GM12878 (cell line): ENCODE results near the gene NUP62. TPM values are rescaled to one million over a fixed set of nuclear protein-coding genes. Genes with fewer than 3 reads are reported as not detected.

Source experiments
- ATF7 ChIP-seq: fragments of 450-650 bp; IDR thresholded peaks from 2 replicates; pipeline ENCODE4 v1.6.1; 2016; ENCODE audit warnings: low read depth, mild to moderate bottlenecking
- CREB1 ChIP-seq: IDR thresholded peaks from 2 replicates; pipeline ENCODE4 v1.6.1; 2012; ENCODE audit warnings: low read depth, mild to moderate bottlenecking, inconsistent platforms
- HDAC2 ChIP-seq: fragments of 200-600 bp; sonication (generic); IDR thresholded peaks from 2 replicates; pipeline ENCODE4 v1.6.1; 2017
- IKZF2 ChIP-seq, 2 experiments: fragments of 450-650 bp; IDR thresholded peaks; 2 replicates each; pipeline ENCODE4 v1.6.1; 2017; ENCODE audit warnings: mild to moderate bottlenecking in 2 of 2, moderate library complexity in 2 of 2
- MEF2A ChIP-seq: IDR thresholded peaks from 2 replicates; pipeline ENCODE4 v1.6.1; 2011; ENCODE audit warnings: low read depth, mild to moderate bottlenecking, low read length, moderate library complexity; ENCODE audit not compliant: insufficient read depth
- MTA3 ChIP-seq: IDR thresholded peaks from 2 replicates; pipeline ENCODE4 v1.6.1; 2012; ENCODE audit warnings: low read length, inconsistent platforms, borderline replicate concordance
- POLR2AphosphoS2 ChIP-seq: IDR thresholded peaks from 2 replicates; pipeline ENCODE4 v1.6.1; 2011; ENCODE audit warnings: low read depth, mild to moderate bottlenecking, low read length, improper control_type of control experiment, moderate library complexity
- RCOR1 ChIP-seq: conservative IDR thresholded peaks from 2 replicates; pipeline ENCODE4 v1.6.1; 2012; ENCODE audit warnings: low read depth, low read length, improper control_type of control experiment
- RFX5 ChIP-seq: IDR thresholded peaks from 2 replicates; pipeline ENCODE4 v1.6.1; 2011; ENCODE audit warnings: low read depth, low read length, improper control_type of control experiment
- SMAD1 ChIP-seq: fragments of 450-650 bp; IDR thresholded peaks from 2 replicates; pipeline ENCODE4 v1.6.1; 2018; ENCODE audit warnings: mild to moderate bottlenecking, low read depth; ENCODE audit not compliant: partially characterized antibody
- SPI1 ChIP-seq: IDR thresholded peaks from 2 replicates; pipeline ENCODE4 v1.6.1; 2011; ENCODE audit warnings: low read depth, mild to moderate bottlenecking, low read length, moderate library complexity, borderline replicate concordance; ENCODE audit not compliant: insufficient read depth
- ZNF24 ChIP-seq: fragments of 450-650 bp; IDR thresholded peaks from 2 replicates; pipeline ENCODE4 v1.6.1; 2017; ENCODE audit warnings: antibody characterized with exemption, mild to moderate bottlenecking
- polyA plus RNA-seq, 11 experiments: library from polyadenylated mRNA; depleted of rRNA in 4 of 11; unstranded in 6 of 11; stranded (reverse) in 5 of 11; fragments of >200 nt; fragmentation: Nextera tagmentation in 4 of 11; fragmentation: Illumina TruSeq in 1 of 11; extraction: Ambion mirVana in 4 of 11; extraction: Trizol in 1 of 11; gene quantifications; 1 replicate in 1 of 11; 2 replicates in 10 of 11; pipeline versions ENCODE4 v1.2.1 to v1.2.3, GENCODE V29; 2011 to 2016; ENCODE audit warnings: inconsistent platforms in 2 of 11, missing spikeins in 2 of 11, low read depth in 1 of 11
- total RNA-seq, 4 experiments: library from RNA; depleted of rRNA in 3 of 4; stranded (reverse); fragments of >200 nt in 3 of 4; fragmentation: Illumina TruSeq in 1 of 4; extraction: Trizol in 1 of 4; gene quantifications; 2 replicates each; pipeline versions ENCODE4 v1.2.1 to v1.2.3, GENCODE V29; 2013 to 2021
- TF ChIP-seq, protein P1 (sequence below): fragments of 450-650 bp; IDR thresholded peaks from 2 replicates; pipeline ENCODE4 v1.6.1; 2018; ENCODE audit warnings: mild to moderate bottlenecking, low read depth, moderate library complexity; ENCODE audit not compliant: partially characterized antibody
- TF ChIP-seq, protein P2 (sequence below): fragments of 450-650 bp; formaldehyde crosslinking; IDR thresholded peaks from 2 replicates; pipeline ENCODE4 v1.5.0; 2022; ENCODE audit warnings: mild to moderate bottlenecking, missing genetic modification characterization
- TF ChIP-seq, protein P3 (sequence below): fragments of 450-650 bp; IDR thresholded peaks from 2 replicates; pipeline ENCODE4 v1.6.1; 2016; ENCODE audit warnings: mild to moderate bottlenecking
- TF ChIP-seq, protein P4 (sequence below): fragments of 450-650 bp; formaldehyde crosslinking; IDR thresholded peaks from 2 replicates; pipeline ENCODE4 v1.4.0; 2022; ENCODE audit warnings: mild to moderate bottlenecking, moderate library complexity
- TF ChIP-seq, protein P5 (sequence below): fragments of 450-650 bp; IDR thresholded peaks from 2 replicates; pipeline ENCODE4 v1.6.1; 2017; ENCODE audit warnings: low read depth, mild to moderate bottlenecking, moderate library complexity

Gene NUP62
- total and polyA plus RNA-seq, 10 of the 15 experiments (the other 5 are each of a cell fraction or from before 2014, with no cell fraction given): 19.5 to 110 (median 66.9) TPM

DNA sequence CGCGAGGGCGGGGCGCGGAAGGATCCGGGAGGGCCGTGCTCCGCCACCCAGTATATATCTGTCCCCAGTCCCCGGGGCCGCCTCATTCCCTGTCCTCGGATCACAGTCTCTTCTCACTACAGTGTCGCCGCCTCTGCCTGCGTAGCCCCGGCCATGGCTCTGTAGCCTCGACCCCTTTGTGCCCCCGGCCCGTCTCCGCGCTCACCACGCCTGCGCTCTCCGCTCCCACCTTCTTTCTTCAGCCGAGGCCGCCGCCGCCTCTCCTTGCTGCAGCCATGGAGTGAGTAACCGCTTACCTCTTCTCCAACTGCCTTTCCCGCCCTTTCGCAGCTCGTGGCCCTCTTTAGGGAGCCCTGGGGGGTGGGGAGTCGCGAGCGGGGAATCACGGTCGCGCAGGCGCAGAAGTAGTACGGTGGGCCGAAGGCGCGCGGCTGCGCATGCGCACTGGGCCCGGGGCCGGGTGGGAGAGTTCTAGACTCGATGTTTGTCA, at the start of gene NUP62, which contains the start of gene ATF5 (continued):
- no peak for TF ChIP-seq SPI1
- TF ChIP-seq MTA3: peak; percentile 23; the same call in 1 of the 2 replicates
- TF ChIP-seq IKZF2 (IDR thresholded peaks at IDR 0.05): peak in 1 of 2 experiments; percentile 63; a peak in 2 of 4 replicates
- peak; percentile 91 for TF ChIP-seq SMAD1
- no peak for TF ChIP-seq RFX5
- TF ChIP-seq POLR2AphosphoS2: peak; percentile 80; the same call in 1 of the 2 replicates
- TF ChIP-seq, protein P1, sequence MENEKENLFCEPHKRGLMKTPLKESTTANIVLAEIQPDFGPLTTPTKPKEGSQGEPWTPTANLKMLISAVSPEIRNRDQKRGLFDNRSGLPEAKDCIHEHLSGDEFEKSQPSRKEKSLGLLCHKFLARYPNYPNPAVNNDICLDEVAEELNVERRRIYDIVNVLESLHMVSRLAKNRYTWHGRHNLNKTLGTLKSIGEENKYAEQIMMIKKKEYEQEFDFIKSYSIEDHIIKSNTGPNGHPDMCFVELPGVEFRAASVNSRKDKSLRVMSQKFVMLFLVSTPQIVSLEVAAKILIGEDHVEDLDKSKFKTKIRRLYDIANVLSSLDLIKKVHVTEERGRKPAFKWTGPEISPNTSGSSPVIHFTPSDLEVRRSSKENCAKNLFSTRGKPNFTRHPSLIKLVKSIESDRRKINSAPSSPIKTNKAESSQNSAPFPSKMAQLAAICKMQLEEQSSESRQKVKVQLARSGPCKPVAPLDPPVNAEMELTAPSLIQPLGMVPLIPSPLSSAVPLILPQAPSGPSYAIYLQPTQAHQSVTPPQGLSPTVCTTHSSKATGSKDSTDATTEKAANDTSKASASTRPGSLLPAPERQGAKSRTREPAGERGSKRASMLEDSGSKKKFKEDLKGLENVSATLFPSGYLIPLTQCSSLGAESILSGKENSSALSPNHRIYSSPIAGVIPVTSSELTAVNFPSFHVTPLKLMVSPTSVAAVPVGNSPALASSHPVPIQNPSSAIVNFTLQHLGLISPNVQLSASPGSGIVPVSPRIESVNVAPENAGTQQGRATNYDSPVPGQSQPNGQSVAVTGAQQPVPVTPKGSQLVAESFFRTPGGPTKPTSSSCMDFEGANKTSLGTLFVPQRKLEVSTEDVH: no peak
- TF ChIP-seq ATF7: 0 out of 2 replicates have a peak, but pooled peaks have one; percentile 24
- TF ChIP-seq, protein P2, sequence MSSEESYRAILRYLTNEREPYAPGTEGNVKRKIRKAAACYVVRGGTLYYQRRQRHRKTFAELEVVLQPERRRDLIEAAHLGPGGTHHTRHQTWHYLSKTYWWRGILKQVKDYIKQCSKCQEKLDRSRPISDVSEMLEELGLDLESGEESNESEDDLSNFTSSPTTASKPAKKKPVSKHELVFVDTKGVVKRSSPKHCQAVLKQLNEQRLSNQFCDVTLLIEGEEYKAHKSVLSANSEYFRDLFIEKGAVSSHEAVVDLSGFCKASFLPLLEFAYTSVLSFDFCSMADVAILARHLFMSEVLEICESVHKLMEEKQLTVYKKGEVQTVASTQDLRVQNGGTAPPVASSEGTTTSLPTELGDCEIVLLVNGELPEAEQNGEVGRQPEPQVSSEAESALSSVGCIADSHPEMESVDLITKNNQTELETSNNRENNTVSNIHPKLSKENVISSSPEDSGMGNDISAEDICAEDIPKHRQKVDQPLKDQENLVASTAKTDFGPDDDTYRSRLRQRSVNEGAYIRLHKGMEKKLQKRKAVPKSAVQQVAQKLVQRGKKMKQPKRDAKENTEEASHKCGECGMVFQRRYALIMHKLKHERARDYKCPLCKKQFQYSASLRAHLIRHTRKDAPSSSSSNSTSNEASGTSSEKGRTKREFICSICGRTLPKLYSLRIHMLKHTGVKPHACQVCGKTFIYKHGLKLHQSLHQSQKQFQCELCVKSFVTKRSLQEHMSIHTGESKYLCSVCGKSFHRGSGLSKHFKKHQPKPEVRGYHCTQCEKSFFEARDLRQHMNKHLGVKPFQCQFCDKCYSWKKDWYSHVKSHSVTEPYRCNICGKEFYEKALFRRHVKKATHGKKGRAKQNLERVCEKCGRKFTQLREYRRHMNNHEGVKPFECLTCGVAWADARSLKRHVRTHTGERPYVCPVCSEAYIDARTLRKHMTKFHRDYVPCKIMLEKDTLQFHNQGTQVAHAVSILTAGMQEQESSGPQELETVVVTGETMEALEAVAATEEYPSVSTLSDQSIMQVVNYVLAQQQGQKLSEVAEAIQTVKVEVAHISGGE (CRISPR knock-in tag): no peak
- TF ChIP-seq MEF2A: peak; percentile 57; the same call in 1 of the 2 replicates
- TF ChIP-seq, protein P3, sequence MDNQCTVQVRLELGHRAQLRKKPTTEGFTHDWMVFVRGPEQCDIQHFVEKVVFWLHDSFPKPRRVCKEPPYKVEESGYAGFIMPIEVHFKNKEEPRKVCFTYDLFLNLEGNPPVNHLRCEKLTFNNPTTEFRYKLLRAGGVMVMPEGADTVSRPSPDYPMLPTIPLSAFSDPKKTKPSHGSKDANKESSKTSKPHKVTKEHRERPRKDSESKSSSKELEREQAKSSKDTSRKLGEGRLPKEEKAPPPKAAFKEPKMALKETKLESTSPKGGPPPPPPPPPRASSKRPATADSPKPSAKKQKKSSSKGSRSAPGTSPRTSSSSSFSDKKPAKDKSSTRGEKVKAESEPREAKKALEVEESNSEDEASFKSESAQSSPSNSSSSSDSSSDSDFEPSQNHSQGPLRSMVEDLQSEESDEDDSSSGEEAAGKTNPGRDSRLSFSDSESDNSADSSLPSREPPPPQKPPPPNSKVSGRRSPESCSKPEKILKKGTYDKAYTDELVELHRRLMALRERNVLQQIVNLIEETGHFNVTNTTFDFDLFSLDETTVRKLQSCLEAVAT: peak; percentile 89
- no peak; the same call in 1 of the 2 replicates for TF ChIP-seq RCOR1
- no peak for TF ChIP-seq CREB1
- TF ChIP-seq, protein P4, sequence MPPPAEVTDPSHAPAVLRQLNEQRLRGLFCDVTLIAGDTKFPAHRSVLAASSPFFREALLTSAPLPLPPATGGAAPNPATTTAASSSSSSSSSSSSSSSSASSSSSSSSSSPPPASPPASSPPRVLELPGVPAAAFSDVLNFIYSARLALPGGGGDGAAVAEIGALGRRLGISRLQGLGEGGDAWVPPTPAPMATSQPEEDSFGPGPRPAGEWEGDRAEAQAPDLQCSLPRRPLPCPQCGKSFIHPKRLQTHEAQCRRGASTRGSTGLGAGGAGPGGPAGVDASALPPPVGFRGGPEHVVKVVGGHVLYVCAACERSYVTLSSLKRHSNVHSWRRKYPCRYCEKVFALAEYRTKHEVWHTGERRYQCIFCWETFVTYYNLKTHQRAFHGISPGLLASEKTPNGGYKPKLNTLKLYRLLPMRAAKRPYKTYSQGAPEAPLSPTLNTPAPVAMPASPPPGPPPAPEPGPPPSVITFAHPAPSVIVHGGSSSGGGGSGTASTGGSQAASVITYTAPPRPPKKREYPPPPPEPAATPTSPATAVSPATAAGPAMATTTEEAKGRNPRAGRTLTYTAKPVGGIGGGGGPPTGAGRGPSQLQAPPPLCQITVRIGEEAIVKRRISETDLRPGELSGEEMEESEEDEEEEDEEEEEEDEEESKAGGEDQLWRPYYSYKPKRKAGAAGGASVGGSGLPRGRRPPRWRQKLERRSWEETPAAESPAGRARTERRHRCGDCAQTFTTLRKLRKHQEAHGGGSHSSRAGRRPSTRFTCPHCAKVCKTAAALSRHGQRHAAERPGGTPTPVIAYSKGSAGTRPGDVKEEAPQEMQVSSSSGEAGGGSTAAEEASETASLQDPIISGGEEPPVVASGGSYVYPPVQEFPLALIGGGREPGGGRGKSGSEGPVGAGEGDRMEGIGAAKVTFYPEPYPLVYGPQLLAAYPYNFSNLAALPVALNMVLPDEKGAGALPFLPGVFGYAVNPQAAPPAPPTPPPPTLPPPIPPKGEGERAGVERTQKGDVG (CRISPR knock-in tag): no peak
- no peak for TF ChIP-seq ZNF24
- TF ChIP-seq, protein P5, sequence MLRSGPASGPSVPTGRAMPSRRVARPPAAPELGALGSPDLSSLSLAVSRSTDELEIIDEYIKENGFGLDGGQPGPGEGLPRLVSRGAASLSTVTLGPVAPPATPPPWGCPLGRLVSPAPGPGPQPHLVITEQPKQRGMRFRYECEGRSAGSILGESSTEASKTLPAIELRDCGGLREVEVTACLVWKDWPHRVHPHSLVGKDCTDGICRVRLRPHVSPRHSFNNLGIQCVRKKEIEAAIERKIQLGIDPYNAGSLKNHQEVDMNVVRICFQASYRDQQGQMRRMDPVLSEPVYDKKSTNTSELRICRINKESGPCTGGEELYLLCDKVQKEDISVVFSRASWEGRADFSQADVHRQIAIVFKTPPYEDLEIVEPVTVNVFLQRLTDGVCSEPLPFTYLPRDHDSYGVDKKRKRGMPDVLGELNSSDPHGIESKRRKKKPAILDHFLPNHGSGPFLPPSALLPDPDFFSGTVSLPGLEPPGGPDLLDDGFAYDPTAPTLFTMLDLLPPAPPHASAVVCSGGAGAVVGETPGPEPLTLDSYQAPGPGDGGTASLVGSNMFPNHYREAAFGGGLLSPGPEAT: peak; percentile 77
- no peak for TF ChIP-seq HDAC2
